ENCODE results near the gene CNTNAP5. TPM values are rescaled to one million over a fixed set of nuclear protein-coding genes. Genes with fewer than 3 reads are reported as not detected.

Gene CNTNAP5
- total and polyA plus RNA-seq, 2 experiments from 2014 or later, result 0.28 TPM; not detected in 1

GRCh38 chr2:123999681-124000080 lies 25.4 kb upstream of the CNTNAP5 start:
- TF ChIP-seq EZH2 (IDR thresholded peaks at IDR 0.05; ENCODE audit: borderline replicate concordance) (no peak), CTCF (IDR thresholded peaks at IDR 0.05; ENCODE audit: poor library complexity) (no peak), EZH2phosphoT487 (IDR thresholded peaks at IDR 0.05; ENCODE audit: low read depth, severe bottlenecking, unreplicated experiment) (no peak)
- H3K79me2 ChIP-seq, result no peaks in the 10 kb centered on the region
- no peaks in the 10 kb centered on the region for H4K20me1 ChIP-seq (ENCODE audit: insufficient read depth, poor library complexity, severe bottlenecking)
- 65% methylated on average over 2 of the region's 2 CpGs for WGBS (ENCODE audit: low lambda C conversion rate, missing lambda C conversion rate)
- no peak overlapping the region for H3K27ac ChIP-seq
- no peak overlapping the region for H3K4me3 ChIP-seq
- H3K27me3 ChIP-seq, result no peaks in the 10 kb centered on the region
- no peaks in the 10 kb centered on the region for H3K36me3 ChIP-seq (replicated peaks; ENCODE audit: insufficient read depth, low read depth)
- no peaks in the 10 kb centered on the region for H3K4me1 ChIP-seq (ENCODE audit: insufficient read depth)
- no peaks in the 10 kb centered on the region for H3K9me2 ChIP-seq (replicated peaks; ENCODE audit: insufficient read depth)
- H3K4me2 ChIP-seq, result no peak overlapping the region
- no peaks in the 10 kb centered on the region for H3K9me3 ChIP-seq (ENCODE audit: low read depth)
- DNase-seq (ENCODE audit: low spot score), result no peak
- no peak overlapping the region for H2AFZ ChIP-seq

- Histone ChIP-seq H3K27me3 (no peaks in the 10 kb centered on the region), H3K27ac (no peak overlapping the region), H3K4me3 (no peak overlapping the region), H3K4me2 (no peak overlapping the region), H3K36me3 (replicated peaks; ENCODE audit: insufficient read depth, low read depth) (no peaks in the 10 kb centered on the region), H2AFZ (no peak overlapping the region), H4K20me1 (ENCODE audit: insufficient read depth, poor library complexity, severe bottlenecking) (no peaks in the 10 kb centered on the region), H3K9me3 (ENCODE audit: low read depth) (no peaks in the 10 kb centered on the region), H3K9me2 (replicated peaks; ENCODE audit: insufficient read depth) (no peaks in the 10 kb centered on the region), H3K79me2 (no peaks in the 10 kb centered on the region), H3K4me1 (ENCODE audit: insufficient read depth) (no peaks in the 10 kb centered on the region)
- WGBS (ENCODE audit: low lambda C conversion rate, missing lambda C conversion rate), result 91% methylated on average over 11 of the region's 11 CpGs
- DNase-seq (ENCODE audit: low spot score), result no peak
- TF ChIP-seq CTCF (IDR thresholded peaks at IDR 0.05; ENCODE audit: poor library complexity) (no peak), EZH2 (IDR thresholded peaks at IDR 0.05; ENCODE audit: borderline replicate concordance) (no peak), EZH2phosphoT487 (IDR thresholded peaks at IDR 0.05; ENCODE audit: low read depth, severe bottlenecking, unreplicated experiment) (no peak)
These were observed 23.2 kb upstream of the CNTNAP5 start for GRCh38 chr2:124001696-124002430.

- Histone ChIP-seq H3K4me1 (ENCODE audit: insufficient read depth) (no peaks in the 10 kb centered on the region), H3K4me2 (no peak overlapping the region), H3K27ac (no peak overlapping the region), H3K4me3 (no peak overlapping the region), H3K27me3 (peaks cover 21% of the 10 kb centered on the region), H3K9me2 (replicated peaks; ENCODE audit: insufficient read depth) (no peaks in the 10 kb centered on the region), H2AFZ (no peak overlapping the region), H3K36me3 (replicated peaks; ENCODE audit: insufficient read depth, low read depth) (no peaks in the 10 kb centered on the region), H3K79me2 (no peaks in the 10 kb centered on the region), H3K9me3 (ENCODE audit: low read depth) (no peaks in the 10 kb centered on the region), H4K20me1 (ENCODE audit: insufficient read depth, poor library complexity, severe bottlenecking) (no peaks in the 10 kb centered on the region)
- TF ChIP-seq CTCF (IDR thresholded peaks at IDR 0.05; ENCODE audit: poor library complexity) (peak; percentile 52), EZH2 (IDR thresholded peaks at IDR 0.05; ENCODE audit: borderline replicate concordance) (no peak)
- DNase-seq (ENCODE audit: low spot score), result peak; percentile 19
These were observed 6.2 kb upstream of the CNTNAP5 start for GRCh38 chr2:124018890-124019289.
